ENCODE results near the gene GMDS. TPM values are rescaled to one million over a fixed set of nuclear protein-coding genes. Genes with fewer than 3 reads are reported as not detected.
A peak's percentile ranks its signal among the peaks of the same experiment; 100 is the strongest.

GMDS gene
- total RNA-seq, 1 donor: 23.2 TPM

GRCh38 chr6:1593958-1594314 is 651.5 kb downstream of the GMDS start:
- Histone ChIP-seq H4K20me1 (ENCODE audit: insufficient read depth, low read length) (no peaks in the 10 kb centered on the region), H3K79me2 (ENCODE audit: insufficient read depth, low read length) (no peaks in the 10 kb centered on the region), H3K4me2 (ENCODE audit: insufficient read depth, low read length) (peak overlapping the region; percentile 69), H3K27ac (ENCODE audit: low read depth, low read length) (no peak overlapping the region), H3K4me3 (ENCODE audit: insufficient read depth, low read length) (peak overlapping the region; percentile 55), H3K9me3 (ENCODE audit: low read depth, low read length) (peaks cover 2% of the 10 kb centered on the region), H3K4me1 (ENCODE audit: insufficient read depth, low read length) (peaks cover 6% of the 10 kb centered on the region), H3K27me3 (ENCODE audit: insufficient read depth, low read length) (peaks cover 46% of the 10 kb centered on the region), H3K36me3 (ENCODE audit: insufficient read depth, low read length) (no peaks in the 10 kb centered on the region), H2AFZ (ENCODE audit: low read length) (peak overlapping the region; percentile 75)
- peak; percentile 41 for DNase-seq (ENCODE audit: insufficient read length, low spot score, missing footprints)
- TF ChIP-seq, protein P1, sequence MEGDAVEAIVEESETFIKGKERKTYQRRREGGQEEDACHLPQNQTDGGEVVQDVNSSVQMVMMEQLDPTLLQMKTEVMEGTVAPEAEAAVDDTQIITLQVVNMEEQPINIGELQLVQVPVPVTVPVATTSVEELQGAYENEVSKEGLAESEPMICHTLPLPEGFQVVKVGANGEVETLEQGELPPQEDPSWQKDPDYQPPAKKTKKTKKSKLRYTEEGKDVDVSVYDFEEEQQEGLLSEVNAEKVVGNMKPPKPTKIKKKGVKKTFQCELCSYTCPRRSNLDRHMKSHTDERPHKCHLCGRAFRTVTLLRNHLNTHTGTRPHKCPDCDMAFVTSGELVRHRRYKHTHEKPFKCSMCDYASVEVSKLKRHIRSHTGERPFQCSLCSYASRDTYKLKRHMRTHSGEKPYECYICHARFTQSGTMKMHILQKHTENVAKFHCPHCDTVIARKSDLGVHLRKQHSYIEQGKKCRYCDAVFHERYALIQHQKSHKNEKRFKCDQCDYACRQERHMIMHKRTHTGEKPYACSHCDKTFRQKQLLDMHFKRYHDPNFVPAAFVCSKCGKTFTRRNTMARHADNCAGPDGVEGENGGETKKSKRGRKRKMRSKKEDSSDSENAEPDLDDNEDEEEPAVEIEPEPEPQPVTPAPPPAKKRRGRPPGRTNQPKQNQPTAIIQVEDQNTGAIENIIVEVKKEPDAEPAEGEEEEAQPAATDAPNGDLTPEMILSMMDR (IDR thresholded peaks at IDR 0.05; ENCODE audit: extremely low read depth, low read depth, low read length): no peak

GRCh38 chr6:1593286-1593957 is 652.0 kb downstream of the GMDS start:
- TF ChIP-seq, protein P1 (IDR thresholded peaks at IDR 0.05; ENCODE audit: extremely low read depth, low read depth, low read length): no peak
- Histone ChIP-seq H3K79me2 (ENCODE audit: insufficient read depth, low read length) (no peaks in the 10 kb centered on the region), H3K4me3 (ENCODE audit: insufficient read depth, low read length) (peak overlapping the region; percentile 55), H4K20me1 (ENCODE audit: insufficient read depth, low read length) (no peaks in the 10 kb centered on the region), H3K27me3 (ENCODE audit: insufficient read depth, low read length) (peaks cover 50% of the 10 kb centered on the region), H3K36me3 (ENCODE audit: insufficient read depth, low read length) (no peaks in the 10 kb centered on the region), H2AFZ (ENCODE audit: low read length) (peak overlapping the region; percentile 75), H3K27ac (ENCODE audit: low read depth, low read length) (no peak overlapping the region), H3K4me1 (ENCODE audit: insufficient read depth, low read length) (peaks cover 6% of the 10 kb centered on the region), H3K9me3 (ENCODE audit: low read depth, low read length) (peaks cover 2% of the 10 kb centered on the region), H3K4me2 (ENCODE audit: insufficient read depth, low read length) (peak overlapping the region; percentile 69)
- peak; percentile 69 for DNase-seq (ENCODE audit: insufficient read length, low spot score, missing footprints)

DNA sequence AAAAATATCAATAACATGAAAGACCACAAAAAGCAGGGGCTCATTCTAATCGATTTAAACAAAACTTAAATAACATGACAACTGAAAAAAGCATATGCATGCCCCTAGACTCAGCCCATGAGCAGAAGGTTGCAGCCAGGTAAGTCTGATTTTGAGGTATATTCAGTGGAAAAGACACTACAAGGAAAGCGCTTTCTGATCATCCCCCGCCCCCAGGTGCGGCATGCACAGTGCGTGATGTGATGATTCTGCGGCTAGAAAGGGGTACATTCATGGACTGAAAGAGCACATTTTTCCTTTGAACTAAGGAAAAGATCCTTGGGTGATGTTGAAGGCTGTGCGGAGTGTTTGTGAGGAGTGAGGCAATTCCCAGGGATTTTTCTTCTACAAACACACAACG is 652.6 kb downstream of the GMDS start:
- Histone ChIP-seq H3K9me3 (ENCODE audit: low read depth, low read length) (peaks cover 2% of the 10 kb centered on the region), H2AFZ (ENCODE audit: low read length) (no peak overlapping the region), H3K27me3 (ENCODE audit: insufficient read depth, low read length) (peaks cover 54% of the 10 kb centered on the region), H3K4me2 (ENCODE audit: insufficient read depth, low read length) (no peak overlapping the region), H3K27ac (ENCODE audit: low read depth, low read length) (no peak overlapping the region), H3K4me1 (ENCODE audit: insufficient read depth, low read length) (peaks cover 6% of the 10 kb centered on the region), H4K20me1 (ENCODE audit: insufficient read depth, low read length) (no peaks in the 10 kb centered on the region), H3K79me2 (ENCODE audit: insufficient read depth, low read length) (no peaks in the 10 kb centered on the region), H3K4me3 (ENCODE audit: insufficient read depth, low read length) (no peak overlapping the region), H3K36me3 (ENCODE audit: insufficient read depth, low read length) (no peaks in the 10 kb centered on the region)
- DNase-seq (ENCODE audit: insufficient read length, low spot score, missing footprints): peak; percentile 30
- TF ChIP-seq, protein P1 (IDR thresholded peaks at IDR 0.05; ENCODE audit: extremely low read depth, low read depth, low read length): no peak

DNA sequence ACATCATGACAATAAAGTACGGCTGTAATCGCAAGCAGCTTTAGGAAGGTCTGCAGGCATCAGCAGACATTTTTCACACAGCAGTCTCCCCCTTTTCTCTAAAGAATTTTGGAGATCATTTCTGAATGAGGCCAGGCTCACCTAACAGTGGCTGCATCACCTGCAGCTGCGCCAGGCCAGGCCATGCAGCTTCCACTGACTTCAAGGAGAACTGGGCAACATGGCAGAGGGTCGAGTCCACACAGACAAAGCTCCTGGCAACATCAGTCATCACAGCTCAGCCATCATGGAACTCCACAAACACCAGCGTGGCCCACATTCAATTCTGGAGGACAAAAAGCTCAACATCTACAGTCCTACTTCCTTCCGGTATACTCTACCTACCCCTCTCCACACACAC is 653.5 kb downstream of the GMDS start:
- H4K20me1 ChIP-seq (ENCODE audit: insufficient read depth, low read length): no peaks in the 10 kb centered on the region
- no peak overlapping the region for H3K4me3 ChIP-seq (ENCODE audit: insufficient read depth, low read length)
- H3K27me3 ChIP-seq (ENCODE audit: insufficient read depth, low read length): peaks cover 58% of the 10 kb centered on the region
- peaks cover 2% of the 10 kb centered on the region for H3K9me3 ChIP-seq (ENCODE audit: low read depth, low read length)
- peaks cover 3% of the 10 kb centered on the region for H3K4me1 ChIP-seq (ENCODE audit: insufficient read depth, low read length)
- no peaks in the 10 kb centered on the region for H3K36me3 ChIP-seq (ENCODE audit: insufficient read depth, low read length)
- no peak for DNase-seq (ENCODE audit: insufficient read length, low spot score, missing footprints)
- H3K79me2 ChIP-seq (ENCODE audit: insufficient read depth, low read length): no peaks in the 10 kb centered on the region
- H2AFZ ChIP-seq (ENCODE audit: low read length): no peak overlapping the region
- TF ChIP-seq, protein P1 (IDR thresholded peaks at IDR 0.05; ENCODE audit: extremely low read depth, low read depth, low read length): no peak
- H3K27ac ChIP-seq (ENCODE audit: low read depth, low read length): no peak overlapping the region
- H3K4me2 ChIP-seq (ENCODE audit: insufficient read depth, low read length): no peak overlapping the region
